Limb (tissue), 2 donors: ENCODE results near the gene PPP2R5A.
"Not testable (repeated sequence)": the region's sequence is repeated elsewhere in the genome, so short reads cannot be mapped to it uniquely, and the experiment has no call there.

Source experiments
- DNase-seq, 2 donors: peaks; one replicate each; pipeline ENCODE4 v3.0.0-alpha.2; 2016; ENCODE audit errors: extremely low spot score in 2 of 2

PPP2R5A gene

DNA sequence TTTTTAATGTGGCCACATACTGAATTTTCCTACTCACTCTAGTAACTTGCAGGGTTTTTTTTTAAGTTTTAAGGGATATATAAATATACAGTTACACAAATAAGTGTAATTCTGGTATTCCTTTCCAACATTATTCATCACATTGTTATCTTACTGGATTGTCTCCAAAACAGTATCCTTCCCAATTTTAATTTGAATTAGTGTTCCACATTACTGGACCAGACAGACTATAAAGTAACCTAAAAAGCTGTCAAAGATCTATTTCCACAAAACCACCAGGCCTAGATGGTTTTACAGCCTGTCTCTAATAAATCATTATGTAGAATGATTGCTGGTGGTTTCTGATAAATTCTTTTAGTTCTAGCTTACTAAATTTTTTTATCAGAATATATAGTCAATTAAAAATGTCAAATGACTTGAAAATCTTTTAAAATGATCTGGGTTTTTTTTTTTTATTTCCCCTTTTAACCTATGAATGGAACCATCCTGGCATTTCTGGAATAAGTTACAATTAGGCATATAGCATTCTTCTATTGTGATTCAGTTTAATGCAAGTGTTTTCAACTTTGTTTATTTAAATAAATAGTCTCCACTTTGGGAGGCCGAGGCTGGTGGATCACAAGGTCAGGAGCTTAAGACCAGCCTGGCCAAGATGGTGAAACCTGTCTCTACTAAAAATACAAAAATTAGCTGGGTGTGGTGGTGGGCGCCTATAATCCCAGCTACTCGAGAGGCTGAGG lies 70.2 kb downstream of the PPP2R5A start:
- DNase-seq, result no peak

DNA sequence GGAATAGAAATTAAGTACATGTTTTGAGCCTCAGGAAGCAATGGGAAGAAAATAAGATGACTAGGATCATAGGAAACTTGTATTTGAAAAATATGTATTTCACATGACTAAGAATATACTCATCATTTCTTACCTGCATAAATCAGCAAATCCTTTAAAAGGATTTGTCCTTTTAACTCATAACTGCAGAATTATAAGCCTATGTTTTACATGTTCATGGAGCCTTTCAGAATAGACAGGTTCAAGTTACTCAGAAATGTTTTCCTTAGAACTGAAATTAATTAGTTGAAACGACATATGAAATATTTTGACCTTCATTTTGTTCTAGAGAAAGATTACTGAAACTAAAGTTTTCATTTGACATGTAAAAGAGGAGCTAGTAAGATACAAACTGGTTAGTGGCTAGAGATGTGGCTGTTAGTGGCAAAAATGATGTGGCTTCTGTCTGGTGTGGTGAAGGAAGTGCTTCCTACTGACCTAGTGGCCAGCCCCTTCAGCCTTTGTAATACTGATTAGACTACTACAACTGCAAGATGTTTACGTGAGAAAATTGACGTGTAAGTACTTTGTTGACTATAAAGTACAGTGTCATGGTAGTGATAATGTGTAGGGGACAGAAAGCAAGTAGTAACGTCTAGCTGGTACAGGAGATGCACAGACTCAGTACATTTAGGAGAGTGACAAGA lies 74.7 kb downstream of the PPP2R5A start:
- no peak for DNase-seq

DNA sequence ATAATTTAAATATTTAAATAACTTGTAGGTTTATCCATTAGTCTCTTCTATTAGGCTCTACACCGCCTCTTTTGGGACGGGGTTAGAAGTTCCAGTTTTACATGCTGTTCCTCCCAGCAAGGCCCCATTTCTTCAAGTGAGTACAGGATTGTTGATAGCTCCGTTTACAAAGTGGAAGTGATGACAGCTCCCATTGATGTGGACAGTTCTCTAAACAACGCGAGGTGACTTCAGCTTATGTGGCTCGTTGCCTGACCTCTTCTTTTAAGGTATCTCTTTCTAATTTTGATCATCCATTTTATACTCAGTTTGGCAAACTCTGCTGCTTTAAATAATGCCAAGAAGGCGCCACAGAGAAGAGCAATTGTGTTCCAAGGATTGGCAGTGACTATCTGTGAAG lies 79.8 kb downstream of the PPP2R5A start:
- no peak for DNase-seq

DNA sequence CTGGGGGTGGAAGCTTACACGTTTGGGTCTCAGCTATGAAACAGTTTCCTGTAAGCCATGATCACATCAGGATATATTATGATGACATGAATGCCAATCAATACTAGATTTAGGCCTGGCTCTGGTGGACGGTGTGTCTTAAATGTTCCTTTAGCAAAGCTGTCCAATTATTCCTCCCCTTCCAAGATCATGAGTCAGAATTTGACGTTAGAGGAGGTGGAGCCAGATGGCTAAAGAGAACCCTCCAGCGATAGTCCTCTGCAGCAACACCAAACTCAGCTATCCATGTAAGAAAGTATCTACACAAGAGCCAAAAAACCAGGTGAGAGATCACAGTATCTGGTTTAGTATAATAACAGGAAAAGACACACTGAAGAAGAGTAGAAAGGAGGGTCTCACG lies 81.7 kb downstream of the PPP2R5A start:
- DNase-seq, result no peak

DNA sequence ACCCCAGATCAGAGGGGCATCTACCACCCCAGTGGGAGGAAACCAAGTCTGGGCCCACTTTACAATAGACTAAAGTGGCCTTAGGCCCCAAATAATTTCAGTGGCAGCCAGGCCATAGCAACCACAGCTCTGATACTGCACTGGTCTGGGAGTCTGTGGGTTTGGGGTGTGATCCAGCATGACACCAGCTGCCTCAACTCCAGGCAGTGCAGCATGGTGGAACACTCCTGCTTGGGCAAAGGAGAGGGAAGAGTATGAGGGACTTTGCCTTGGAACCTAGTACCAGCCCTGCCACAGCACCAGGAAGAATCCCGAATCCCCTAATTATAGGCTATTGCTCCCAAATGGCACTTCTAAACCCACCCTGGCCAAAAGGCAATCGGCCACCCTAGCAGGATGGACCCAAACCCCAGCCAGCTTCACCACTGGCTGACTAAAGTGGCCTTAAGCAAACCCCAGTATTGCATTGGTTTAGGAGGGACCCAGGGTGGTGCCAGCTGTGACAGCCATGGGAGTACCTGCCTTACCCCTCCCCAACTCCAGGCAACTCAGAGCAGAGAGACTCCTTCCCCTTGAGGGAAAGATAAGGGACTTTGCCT lies 82.4 kb downstream of the PPP2R5A start:
- peak in 1 of 2 donors; percentile 36 for DNase-seq

DNA sequence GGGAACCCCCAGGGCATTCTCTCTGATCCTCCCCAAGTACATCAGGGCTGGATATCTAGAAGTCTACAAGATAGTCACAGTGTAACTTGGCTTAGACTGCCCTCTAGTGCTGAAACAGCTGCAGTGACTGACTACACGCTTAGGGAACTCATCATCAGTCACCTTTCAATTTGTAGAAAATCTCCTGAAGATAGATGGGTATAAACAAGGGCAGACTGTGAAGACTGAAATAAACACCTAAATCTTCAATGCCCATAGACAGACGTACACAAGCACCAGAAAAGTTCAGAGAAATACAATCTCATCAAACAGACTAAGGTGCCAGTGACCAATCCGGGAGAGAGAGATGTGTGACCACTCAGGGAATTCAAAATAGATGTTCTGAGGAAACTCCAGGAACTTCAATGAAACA lies 82.9 kb downstream of the PPP2R5A start:
- DNase-seq, result peak in 1 of 2 donors; percentile 28

DNA sequence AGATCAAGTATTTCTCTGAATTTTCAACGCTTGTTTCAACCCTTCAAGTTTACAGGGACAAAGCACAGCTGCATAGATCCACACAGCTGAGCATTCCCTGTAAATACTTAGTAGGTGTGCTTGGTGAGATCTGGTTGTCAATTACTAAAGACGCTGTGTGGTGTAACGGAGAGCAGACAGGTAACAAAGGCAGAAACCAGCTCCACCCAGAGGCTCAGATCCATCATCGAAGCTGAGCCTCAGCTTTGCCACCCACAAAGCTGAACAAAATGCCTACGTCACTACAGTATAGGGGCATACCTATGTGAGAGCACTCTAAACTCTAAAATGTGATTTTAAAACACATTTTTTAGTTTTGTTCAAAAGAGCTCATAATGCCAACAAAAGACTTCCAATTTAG lies 90.8 kb downstream of the PPP2R5A start:
- DNase-seq, result no peak

DNA sequence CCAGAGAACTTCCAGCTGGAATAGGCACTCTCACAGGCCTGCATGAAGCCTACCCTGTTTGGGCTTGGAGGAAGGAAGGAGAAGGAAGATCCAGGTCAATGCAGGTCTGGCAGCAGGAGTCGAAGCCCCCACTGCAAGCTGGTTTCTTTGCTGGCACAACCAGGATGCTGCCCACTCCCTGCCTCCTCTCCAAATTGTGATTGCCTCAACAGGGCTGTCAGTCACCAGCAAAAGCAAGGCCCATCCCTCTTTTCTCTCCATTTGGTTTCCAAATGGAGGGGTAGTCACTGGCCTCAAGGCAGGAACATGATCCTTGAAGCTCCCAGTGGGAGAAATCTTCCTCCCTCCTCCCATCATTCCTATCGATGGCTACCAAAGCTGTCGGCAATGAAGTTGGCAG lies 92.4 kb downstream of the PPP2R5A start:
- DNase-seq, result no peak

DNA sequence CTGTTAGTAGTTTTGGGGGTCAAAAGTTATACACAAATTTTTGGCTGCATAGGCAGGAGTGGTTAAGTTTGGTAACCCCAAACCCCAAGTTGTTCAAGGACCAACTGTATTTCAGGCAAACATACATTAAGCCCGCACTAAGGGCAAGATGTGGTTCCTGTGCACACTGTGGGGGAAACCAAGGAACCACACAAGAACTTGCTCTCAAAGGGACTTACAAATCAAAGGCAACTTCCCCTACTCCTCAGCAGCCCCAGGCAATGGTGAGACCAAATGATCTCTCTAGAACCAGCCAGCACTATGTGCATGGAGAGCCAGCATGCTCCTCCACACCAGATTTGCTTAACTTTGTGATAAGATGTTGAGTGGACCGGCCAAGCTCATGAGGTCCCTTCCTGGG lies 94.2 kb downstream of the PPP2R5A start:
- no peak for DNase-seq

DNA sequence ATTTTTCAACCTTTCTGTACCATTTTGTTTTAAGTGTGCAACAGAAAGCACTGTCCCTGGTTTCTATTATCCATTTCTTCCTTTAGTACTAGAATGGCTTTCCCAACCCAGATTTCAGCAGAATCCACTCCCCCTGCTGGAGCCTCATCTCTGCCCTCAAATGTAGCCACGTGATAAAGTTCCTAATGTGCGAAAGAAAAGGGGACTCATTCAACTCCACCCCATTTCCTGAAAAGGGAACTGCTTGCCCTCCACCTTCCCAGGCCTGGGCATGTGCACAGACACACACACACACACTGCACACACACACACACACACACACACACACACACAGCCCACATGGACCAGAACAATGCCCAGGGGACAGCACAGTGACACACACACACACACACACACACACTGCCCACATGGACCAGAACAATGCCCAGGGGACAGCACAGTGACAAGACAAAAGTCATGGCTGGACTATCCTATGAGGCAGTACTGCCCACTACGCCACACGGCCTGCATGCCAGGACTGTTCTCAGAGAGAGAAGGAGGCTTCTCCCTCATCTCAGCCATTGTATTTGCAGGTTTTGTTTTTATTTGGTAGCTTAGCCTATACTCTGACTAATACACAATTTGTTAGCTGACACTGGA lies 96.3 kb downstream of the PPP2R5A start:
- DNase-seq, result no peak

DNA sequence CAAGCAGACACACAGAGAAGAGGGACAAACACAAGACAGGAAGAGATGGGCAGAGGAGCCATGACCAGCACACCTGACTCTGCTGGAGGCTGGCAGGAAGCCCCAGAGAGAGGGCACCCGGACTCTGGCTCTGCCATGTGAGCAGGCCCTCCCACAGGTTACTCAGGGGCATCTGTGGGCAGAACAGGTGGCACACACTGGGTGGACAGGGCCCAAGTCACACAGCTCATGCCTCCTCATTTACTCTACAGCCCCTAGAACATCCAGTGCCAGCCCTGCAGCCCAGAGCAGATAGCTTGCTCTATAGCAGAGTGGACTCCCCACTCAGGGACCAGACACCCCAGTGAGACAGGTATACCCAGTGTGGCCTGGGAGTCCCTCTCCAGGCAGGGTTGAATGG lies 100.8 kb downstream of the PPP2R5A start:
- DNase-seq, result no peak

DNA sequence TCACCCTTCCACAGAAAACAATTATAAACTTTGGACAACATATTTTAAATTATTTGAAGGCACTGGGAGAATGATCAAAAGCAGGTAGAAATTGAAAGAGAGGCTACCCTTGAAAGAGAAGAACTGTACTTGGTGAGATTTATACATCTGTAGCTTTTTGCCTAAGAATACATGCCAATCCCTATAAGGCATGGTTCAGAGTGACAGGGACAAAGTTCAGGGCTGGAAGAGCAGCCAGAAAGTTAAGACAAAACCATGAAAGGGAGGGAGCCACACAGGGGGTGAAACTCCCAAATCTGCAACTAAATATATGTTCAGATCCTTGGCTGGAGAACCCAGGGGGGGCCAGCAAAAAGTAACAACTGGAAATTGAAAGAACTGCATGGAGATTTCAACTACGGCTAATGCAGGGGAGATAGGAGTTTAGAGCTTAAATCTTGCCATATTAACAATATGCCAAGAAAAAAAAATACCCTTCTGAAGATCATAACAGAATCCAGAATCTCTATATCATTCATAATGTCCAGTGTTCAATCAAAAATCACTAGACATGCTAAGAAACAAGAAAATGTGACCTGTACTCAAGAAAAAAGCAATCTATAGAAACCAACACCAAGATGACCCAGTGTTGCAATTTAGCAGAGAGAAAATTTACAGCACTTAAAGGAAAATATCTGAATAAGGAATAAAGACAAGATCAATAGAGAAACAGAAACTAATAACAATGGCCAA lies 103.9 kb downstream of the PPP2R5A start:
- no peak for DNase-seq

DNA sequence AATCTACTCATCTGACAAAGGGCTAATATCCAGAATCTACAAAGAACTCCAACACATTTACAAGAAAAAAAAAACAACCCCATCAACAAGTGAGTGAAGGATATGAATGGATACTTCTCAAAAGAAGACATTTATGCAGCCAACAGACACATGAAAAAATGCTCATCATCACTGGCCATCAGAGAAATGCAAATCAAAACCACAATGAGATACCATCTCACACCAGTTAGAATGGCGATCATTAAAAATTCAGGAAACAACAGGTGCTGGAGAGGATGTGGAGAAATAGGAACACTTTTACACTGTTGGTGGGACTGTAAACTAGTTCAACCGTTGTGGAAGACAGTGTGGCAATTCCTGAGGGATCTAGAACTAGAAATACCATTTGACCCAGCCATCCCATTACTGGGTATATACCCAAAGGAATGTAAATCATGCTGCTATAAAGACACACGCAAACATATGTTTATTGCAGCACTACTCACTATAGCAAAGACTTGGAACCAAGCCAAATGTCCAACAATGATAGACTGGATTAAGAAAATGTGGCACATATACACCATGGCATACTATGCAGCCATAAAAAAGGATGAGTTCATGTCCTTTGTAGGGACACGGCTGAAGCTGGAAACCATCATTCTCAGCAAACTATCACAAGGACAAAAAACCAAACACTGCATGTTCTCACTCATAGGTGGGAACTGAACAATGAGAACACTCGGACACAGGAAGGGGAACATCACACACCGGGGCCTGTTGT lies 110.6 kb downstream of the PPP2R5A start:
- DNase-seq, result not testable (repeated sequence)

DNA sequence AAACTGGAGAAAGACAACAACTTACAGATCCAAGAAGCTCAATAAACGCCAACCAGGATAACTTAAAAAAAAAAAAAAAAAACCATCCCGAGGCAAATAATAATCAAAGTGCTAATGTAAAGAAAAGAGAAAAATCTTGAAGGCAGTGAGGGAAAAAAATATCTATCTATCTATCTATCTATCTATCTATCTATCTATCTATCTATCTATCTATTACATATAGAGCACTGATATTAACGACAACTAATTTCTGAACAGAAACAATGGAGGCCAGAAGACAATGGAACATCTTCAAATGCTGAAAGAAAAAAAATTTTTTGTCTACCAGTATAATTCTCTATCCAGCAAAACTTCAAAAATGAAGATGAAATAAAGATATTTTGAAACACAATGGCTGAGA lies 111.4 kb downstream of the PPP2R5A start:
- DNase-seq, result no peak

DNA sequence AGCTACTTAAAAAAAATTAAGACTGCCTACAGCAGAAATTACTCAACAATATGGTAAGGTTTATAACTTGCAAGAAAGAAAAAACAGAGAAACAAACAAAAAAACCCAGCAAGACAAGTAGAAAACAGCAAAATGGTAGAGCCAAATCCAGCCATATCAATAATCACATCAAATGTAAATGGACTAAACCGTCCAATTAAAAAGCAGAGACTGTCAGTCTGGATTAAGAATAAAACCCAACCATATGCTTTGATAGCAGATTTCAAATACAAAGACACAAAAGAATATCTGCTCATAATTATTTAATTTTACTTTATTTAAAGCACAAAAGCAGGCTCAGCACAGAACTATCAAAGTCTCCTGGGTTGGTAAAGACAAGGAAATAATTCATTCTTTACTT lies 112.0 kb downstream of the PPP2R5A start:
- DNase-seq, result no peak

DNA sequence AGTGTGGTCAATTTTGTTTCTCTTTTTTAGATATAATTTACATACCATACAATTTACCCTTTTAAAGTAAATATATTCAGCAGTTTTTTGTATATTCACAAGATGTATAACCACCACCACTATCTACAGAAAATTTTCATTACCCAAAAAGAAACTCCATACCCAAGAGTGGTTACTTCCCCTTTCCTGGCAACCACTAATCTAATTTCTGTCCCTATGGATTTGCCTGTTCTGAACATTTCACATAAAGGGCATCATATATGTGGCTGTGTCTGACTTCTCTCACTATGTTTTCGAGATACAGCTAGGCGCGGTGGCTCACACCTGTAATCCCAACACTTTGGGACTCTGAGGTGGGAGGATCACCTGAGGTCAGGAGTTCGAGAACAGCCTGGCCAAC lies 115.8 kb downstream of the PPP2R5A start:
- DNase-seq, result no peak

DNA sequence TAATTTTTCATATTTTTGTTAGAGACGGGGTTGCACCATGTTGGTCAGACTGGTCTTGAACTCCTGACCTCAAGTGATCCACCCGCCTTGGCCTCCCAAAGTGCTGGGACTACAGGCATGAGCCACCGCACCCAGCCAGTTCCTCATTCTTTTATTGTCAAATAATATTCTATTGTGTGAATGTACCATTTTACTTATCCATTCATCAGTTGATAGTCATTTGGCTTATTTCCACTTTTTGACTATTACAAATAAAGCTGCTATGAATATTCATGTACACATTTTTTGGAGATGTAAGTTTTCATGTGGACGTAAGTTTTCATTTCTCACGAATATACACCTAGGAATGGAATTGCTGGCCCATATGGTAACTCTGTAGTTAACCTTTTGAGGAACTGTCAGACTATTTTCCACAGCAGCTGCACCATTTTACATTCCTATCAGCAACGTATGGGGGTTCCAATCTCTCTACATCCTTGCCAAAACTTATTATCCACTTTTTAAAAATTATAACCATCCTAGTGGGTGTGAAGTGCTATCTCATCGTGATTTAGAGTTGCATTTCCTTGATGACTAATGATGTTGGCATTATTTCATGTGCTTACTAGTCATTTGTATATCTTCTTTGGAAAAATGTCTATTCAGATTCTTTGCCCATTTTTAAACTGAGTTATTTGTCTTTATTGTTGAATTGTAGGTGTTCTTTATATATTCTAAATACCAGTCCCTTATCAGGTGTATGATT lies 116.8 kb downstream of the PPP2R5A start:
- DNase-seq, result no peak

DNA sequence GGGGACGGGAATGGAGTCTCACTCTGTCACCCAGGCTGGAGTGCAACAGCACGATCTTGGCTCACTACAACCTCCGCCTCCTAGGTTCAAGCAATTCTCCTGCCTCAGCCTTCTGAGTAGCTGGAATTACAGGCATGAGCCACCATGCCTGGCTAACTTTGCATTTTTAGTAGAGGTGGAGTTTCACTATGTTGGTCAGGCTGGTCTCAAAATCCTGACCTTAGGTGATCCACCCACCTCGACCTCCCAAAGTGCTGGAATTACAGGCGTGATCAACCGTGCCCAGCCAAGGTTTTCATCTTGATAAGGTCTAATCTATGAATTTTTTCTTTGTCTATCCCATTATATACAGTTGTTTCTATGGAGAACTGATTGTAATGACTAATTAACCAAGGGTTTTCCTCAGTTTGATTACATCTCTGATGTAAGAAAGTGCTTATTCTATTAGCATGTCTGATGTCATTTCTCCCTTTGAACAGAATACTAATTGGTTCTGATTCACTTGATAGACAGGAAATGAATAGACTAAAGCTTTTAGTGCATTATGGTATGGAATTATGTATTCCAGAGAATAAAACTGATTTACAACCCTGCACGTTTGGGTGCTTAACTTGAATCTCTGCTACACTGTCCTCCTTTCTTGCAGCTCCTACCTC lies 117.6 kb downstream of the PPP2R5A start:
- DNase-seq, result no peak

DNA sequence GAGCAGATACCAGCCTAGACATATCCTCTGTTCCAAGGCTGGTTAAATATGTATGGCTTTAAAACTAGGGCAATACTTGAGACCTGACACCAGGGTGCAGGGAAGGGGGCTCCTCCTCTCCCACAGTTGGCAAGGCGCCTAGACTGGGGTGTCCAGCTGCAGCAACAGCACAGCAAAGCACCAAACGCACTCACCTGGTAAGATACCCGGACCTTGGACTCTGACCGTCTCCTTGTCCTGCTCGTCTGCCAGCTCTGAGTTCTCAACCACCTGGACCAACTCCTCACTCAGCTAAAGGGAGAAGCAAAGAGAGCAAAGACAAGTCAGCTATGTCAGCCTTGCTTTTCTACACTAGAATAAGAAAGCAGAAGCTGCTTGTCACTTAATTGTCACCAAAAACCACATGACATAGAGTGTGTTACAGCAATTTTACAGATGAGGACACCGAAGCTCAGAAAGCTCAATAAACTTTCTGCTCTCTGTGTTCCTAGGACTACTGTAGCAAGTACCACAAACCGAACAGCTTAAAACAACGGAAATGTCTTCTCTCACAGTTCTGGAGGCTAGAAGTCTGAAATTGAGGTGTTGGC lies 125.1 kb downstream of the PPP2R5A start:
- no peak for DNase-seq
